ENCODE results near the gene GAPVD1. TPM values are rescaled to one million over a fixed set of nuclear protein-coding genes. Genes with fewer than 3 reads are reported as not detected.

GAPVD1 gene
- total RNA-seq, 2 donors from 2014 or later: 40.0 to 51.9 TPM

DNA sequence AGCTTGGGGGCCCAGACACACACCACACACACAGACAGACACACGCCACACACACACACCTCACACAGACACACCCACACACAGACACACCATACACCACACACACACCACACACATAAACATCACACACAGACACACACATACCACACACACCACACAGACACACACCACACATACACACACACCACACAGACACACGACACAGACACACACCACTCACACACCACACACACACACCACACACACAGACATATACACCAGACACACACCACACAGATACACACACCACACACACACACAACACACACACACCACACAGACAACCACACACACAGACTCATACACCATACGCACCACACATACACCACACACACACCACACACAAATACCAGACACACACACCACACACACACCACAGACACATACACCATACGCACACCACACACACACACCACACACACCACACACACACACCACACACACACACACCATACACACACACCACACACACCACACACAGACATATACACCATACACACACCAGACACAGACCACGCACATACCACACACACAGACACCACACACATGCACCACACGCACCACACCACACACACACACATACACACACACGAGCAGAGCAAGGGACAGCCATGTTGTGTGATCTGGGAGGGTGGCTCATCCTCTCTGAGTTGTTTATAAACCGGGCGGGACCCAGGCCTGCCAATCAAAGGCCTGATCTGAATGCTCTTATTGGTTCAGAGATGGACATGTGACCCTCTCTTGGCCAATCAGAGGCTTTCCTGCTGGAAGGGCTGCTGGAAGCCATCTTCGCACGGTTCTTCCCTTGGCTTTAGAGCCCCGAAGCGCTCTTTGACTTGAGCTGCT, 148.3 kb downstream of the GAPVD1 start:
- peak; percentile 47 to 79 for ATAC-seq (replicated peaks in 1 of 2)
- Mint-ChIP-seq H3K36me3 (ENCODE audit: insufficient read depth in 2 of 2) (peaks cover 0 to 6% of the 10 kb centered on the region in 2 donors), H3K27ac (no peak overlapping the region), H3K27me3 (ENCODE audit: low read depth) (peaks cover 36% of the 10 kb centered on the region), H3K9me3 (peaks cover 0 to 3% of the 10 kb centered on the region in 2 donors), H3K4me3 (peak overlapping the region; percentile 30 to 62), H3K4me1 (ENCODE audit: low read depth) (peaks cover 21% of the 10 kb centered on the region)
- peak; percentile 25 to 73 for DNase-seq

DNA sequence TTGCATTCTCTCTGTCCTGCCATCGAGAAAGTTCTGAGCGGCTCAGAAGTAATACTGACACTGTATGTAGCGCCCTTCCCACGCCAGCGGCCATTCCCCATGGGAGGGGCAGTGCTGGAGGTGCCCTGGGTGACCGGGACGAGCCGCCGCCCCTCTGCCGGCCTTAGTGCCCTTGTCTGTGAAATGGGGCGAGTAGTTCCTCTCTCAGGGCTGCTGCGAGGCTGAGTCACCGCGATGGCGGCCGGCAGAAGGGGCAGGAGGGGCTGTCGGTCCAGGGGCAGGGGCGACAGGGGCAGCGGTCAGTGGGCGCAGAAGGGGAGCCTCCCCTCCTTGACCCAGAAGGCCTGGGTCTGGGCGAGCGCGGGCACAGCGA, 148.9 kb downstream of the GAPVD1 start:
- Mint-ChIP-seq H3K27ac (no peak overlapping the region), H3K4me1 (ENCODE audit: low read depth) (peaks cover 21% of the 10 kb centered on the region), H3K27me3 (ENCODE audit: low read depth) (peaks cover 36% of the 10 kb centered on the region), H3K4me3 (peak overlapping the region in 1 of 2 donors; percentile 62), H3K9me3 (peaks cover 0 to 3% of the 10 kb centered on the region in 2 donors), H3K36me3 (ENCODE audit: insufficient read depth in 2 of 2) (peaks cover 0 to 6% of the 10 kb centered on the region in 2 donors)
- ATAC-seq (replicated peaks in 1 of 2): no peak
- peak in 1 of 2 donors; percentile 9 for DNase-seq

DNA sequence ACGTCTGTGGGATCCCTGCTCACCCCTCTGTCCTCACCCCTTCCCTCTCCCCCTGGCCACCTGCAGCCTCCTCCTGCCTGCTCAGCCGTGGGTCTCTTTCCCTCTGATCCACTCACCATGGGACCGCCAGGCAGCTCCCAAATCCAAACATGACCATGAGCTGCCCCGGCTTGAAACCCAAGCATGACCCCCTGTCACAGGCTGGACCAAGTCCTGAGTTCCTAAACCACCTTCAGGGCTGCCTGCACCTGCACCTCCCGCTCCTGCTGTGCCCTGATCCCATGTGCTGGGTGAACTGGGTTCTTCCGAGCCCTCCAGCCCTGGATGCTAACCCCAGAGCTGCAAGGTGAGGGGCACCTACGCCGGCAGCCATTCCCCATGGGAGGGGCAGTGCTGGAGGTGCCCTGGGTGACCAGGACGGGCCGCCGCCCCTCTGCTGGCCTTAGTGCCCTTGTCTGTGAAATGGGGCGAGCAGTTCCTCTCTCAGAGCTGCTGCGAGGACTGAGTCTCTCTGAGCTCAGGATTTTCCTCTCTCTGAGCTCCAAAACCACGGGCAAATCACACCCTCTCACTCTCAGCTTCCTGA, 149.6 kb downstream of the GAPVD1 start:
- ATAC-seq (replicated peaks in 1 of 2): no peak

DNA sequence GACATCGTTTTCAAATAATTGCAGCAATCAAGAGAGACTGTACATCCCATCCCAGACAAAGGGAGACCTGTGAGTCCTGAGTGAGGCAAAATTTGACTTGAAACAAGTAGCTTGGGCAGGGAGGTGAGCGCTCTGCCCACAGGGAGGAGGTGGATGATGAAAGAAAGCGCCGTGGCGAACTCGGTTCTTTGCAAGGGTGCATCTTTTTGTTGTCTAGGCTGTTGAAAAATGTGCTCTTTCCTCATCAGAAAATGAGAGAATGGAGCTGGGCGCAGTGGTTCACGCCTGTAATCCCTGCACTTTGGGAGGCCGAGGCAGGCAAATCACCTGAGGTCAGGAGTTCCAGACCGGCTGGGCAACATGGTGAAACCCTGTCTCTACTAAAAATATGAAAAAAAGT, 150.5 kb downstream of the GAPVD1 start:
- ATAC-seq (replicated peaks in 1 of 2) (no peak), DNase-seq (no peak)
- Mint-ChIP-seq H3K9me3 (peaks cover 0 to 3% of the 10 kb centered on the region in 2 donors), H3K4me1 (ENCODE audit: low read depth) (peaks cover 20% of the 10 kb centered on the region), H3K27ac (no peak overlapping the region), H3K27me3 (ENCODE audit: low read depth) (peaks cover 32% of the 10 kb centered on the region), H3K36me3 (ENCODE audit: insufficient read depth in 2 of 2) (peaks cover 0 to 6% of the 10 kb centered on the region in 2 donors), H3K4me3 (no peak overlapping the region)

More for the DNA sequence above, 149.6 kb downstream of the GAPVD1 start:
- Mint-ChIP-seq H3K4me3 (peak overlapping the region in 1 of 2 donors; percentile 62), H3K4me1 (ENCODE audit: low read depth) (peaks cover 21% of the 10 kb centered on the region), H3K27me3 (ENCODE audit: low read depth) (peaks cover 34% of the 10 kb centered on the region), H3K36me3 (ENCODE audit: insufficient read depth in 2 of 2) (peaks cover 0 to 6% of the 10 kb centered on the region in 2 donors), H3K9me3 (peaks cover 0 to 3% of the 10 kb centered on the region in 2 donors), H3K27ac (no peak overlapping the region)
- DNase-seq: no peak

DNA sequence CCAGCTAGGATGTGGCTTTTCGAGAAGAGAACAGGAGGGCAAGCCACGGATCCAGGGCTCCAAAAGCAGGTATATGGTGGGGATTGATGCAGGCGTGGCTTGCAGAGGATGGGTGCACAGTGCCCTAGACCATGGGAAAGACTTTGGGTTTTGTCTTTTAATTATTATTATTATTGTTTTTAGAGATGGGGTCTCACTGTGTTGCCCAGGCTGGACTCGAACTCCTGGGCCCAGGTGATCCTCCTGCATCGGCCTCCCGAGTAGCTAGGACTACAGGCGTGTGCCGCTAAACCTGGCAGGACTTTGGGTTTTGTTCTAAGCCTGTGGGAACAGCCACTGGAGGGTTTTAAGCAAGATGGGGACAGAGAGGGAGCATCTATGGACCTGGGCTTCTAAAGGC, 152.0 kb downstream of the GAPVD1 start:
- Mint-ChIP-seq H3K4me3 (no peak overlapping the region), H3K27ac (no peak overlapping the region), H3K27me3 (ENCODE audit: low read depth) (peaks cover 27% of the 10 kb centered on the region), H3K4me1 (ENCODE audit: low read depth) (peaks cover 17% of the 10 kb centered on the region), H3K9me3 (peaks cover 0 to 3% of the 10 kb centered on the region in 2 donors), H3K36me3 (ENCODE audit: insufficient read depth in 2 of 2) (peaks cover 0 to 6% of the 10 kb centered on the region in 2 donors)
- ATAC-seq (replicated peaks in 1 of 2) (no peak), DNase-seq (no peak)

DNA sequence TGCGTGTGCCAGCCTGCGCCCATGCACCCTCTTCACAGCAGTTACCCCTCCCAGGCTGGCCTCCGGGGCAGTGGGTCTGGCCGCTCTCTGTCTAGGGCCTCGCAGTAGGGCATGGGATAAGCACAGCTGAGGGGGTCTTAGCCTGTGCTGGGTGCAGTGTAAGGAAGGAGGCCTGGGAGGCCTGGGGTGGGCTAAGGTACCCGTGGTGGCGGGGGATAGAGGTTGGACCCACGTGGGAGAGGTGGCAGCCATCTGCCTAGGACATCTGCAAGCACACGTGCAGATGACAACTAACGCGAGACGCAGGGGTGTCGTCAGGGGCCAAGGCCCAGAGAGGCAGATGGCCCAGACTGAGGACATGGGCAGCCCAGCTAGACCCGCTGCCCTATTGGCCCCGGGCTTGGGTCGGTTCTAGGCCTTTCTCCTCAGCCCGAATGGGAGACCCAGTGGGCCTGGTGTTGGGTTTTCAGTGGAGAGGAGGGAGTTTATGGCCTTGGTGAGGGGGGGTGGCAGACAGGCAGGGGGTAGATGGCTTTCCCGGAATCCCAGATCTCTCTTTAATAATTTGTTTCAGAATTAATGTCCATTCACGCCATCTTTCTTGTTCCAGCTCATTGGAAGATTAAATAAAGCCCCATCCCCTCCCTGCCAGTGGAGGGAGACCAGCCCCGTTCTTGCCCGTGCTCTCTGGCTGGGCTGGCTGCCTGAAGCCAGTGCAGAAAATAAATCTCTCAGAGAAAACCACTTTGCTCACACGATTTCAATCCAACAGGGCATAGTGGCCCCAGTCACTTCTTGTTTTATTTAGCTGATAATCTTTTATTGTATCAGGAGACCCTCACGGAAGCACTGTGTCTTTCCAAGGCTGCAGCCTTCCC, 154.2 kb downstream of the GAPVD1 start:
- ATAC-seq (replicated peaks in 1 of 2) (no peak), DNase-seq (no peak)
- Mint-ChIP-seq H3K9me3 (no peaks in the 10 kb centered on the region), H3K27me3 (ENCODE audit: low read depth) (peaks cover 9% of the 10 kb centered on the region), H3K36me3 (ENCODE audit: insufficient read depth in 2 of 2) (no peaks in the 10 kb centered on the region), H3K27ac (no peak overlapping the region), H3K4me3 (no peak overlapping the region), H3K4me1 (ENCODE audit: low read depth) (no peaks in the 10 kb centered on the region)

DNA sequence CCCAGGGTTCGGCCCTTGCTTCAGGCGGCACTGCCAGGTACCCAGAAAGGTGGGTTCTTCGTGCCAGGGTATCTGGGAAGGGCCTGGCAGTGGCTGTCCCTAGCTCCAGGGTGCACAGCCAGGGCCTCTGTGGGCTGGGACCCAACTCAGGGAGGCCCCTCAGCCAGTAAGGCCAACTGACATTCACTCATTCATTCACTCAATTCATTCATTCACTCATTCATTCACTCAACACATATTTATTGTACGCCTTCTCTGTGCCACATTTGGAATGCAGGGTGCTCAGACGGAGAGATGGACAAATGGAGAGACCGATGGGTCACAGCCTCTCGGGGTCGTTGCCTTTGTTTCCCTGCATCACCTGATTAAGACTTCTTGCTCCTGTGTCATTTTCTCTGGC, 154.9 kb downstream of the GAPVD1 start:
- Mint-ChIP-seq H3K4me3 (no peak overlapping the region), H3K9me3 (no peaks in the 10 kb centered on the region), H3K4me1 (ENCODE audit: low read depth) (no peaks in the 10 kb centered on the region), H3K27me3 (ENCODE audit: low read depth) (peaks cover 5% of the 10 kb centered on the region), H3K36me3 (ENCODE audit: insufficient read depth in 2 of 2) (no peaks in the 10 kb centered on the region), H3K27ac (no peak overlapping the region)
- no peak for ATAC-seq (replicated peaks in 1 of 2)
- no peak for DNase-seq

Other genes with a start within 250 kb of the GAPVD1 start
- gene SCAI, start 118.3 kb upstream of the GAPVD1 start, total RNA-seq: 10 to 100 TPM; 14.5 to 16.9 TPM
- gene PPP6C, start 72.0 kb upstream of the GAPVD1 start, total RNA-seq: 10 to 100 TPM; 38.0 to 41.4 TPM
- gene RABEPK, start 61.3 kb upstream of the GAPVD1 start, total RNA-seq: 10 to 100 TPM; 28.1 to 32.7 TPM
- 100 to 1,000 TPM; 211 to 290 TPM for gene HSPA5, start 20.5 kb upstream of the GAPVD1 start, total RNA-seq